HG02852 (cell line): ENCODE data around the gene TIFAB.

Source experiments
- ATAC-seq: cut with Tn5 transposase; IDR thresholded peaks from one replicate; pipeline ENCODE4 v1.9.1; 2021; ENCODE audit warnings: mild to moderate bottlenecking, moderate library complexity; ENCODE audit not compliant: unreplicated experiment

TIFAB gene

GRCh38 chr5:135444360-135444759 is 7.8 kb downstream of the TIFAB start:
- no peak for ATAC-seq

GRCh38 chr5:135443161-135443960 is 8.8 kb downstream of the TIFAB start:
- no peak for ATAC-seq

GRCh38 chr5:135442431-135443160 is 9.6 kb downstream of the TIFAB start:
- no peak for ATAC-seq

- ATAC-seq: no peak
These were observed 10.2 kb downstream of the TIFAB start for GRCh38 chr5:135441919-135442318.

- no peak for ATAC-seq
These were observed 10.8 kb downstream of the TIFAB start for GRCh38 chr5:135441350-135441831.

GRCh38 chr5:135440916-135441315 is 11.2 kb downstream of the TIFAB start:
- ATAC-seq: no peak

GRCh38 chr5:135439231-135440205 is 12.6 kb downstream of the TIFAB start:
- no peak for ATAC-seq

- ATAC-seq: no peak
These were observed 13.4 kb downstream of the TIFAB start for GRCh38 chr5:135438636-135439221.

- ATAC-seq: no peak
These were observed 14.2 kb downstream of the TIFAB start for GRCh38 chr5:135437796-135438560.

GRCh38 chr5:135437422-135437795 is 14.7 kb downstream of the TIFAB start:
- ATAC-seq: no peak

- no peak for ATAC-seq
These were observed 15.2 kb downstream of the TIFAB start for GRCh38 chr5:135436951-135437418.

- no peak for ATAC-seq
These were observed 16.5 kb downstream of the TIFAB start for GRCh38 chr5:135435467-135436330.

- ATAC-seq: no peak
These were observed 17.3 kb downstream of the TIFAB start for GRCh38 chr5:135434591-135435466.

GRCh38 chr5:135433681-135434426 is 18.3 kb downstream of the TIFAB start:
- ATAC-seq: no peak

- ATAC-seq: no peak
These were observed 20.0 kb downstream of the TIFAB start for GRCh38 chr5:135432113-135432512.

GRCh38 chr5:135430135-135430437 is 22.1 kb downstream of the TIFAB start:
- no peak for ATAC-seq
